Osteoblast (primary cell): ENCODE results near the gene ZNF506. TPM values are rescaled to one million over a fixed set of nuclear protein-coding genes. Genes with fewer than 3 reads are reported as not detected.

Experiments used
- DNase-seq: peaks from one replicate; pipeline ENCODE4 v3.0.0; 2011; ENCODE audit warnings: low spot score, mixed read lengths; ENCODE audit not compliant: insufficient read length; ENCODE audit errors: missing footprints
- H2AFZ ChIP-seq: 2 replicates; pipeline ENCODE4 v1.6.0; 2011; ENCODE audit warnings: mild to moderate bottlenecking, low read length
- H3K27ac ChIP-seq: 2 replicates; pipeline ENCODE4 v1.5.1; 2011; ENCODE audit warnings: mild to moderate bottlenecking, low read depth, low read length, moderate library complexity
- H3K27me3 ChIP-seq: 2 replicates; pipeline ENCODE4 v1.6.0; 2012; ENCODE audit warnings: mild to moderate bottlenecking, control low read depth, inconsistent platforms, low read length, moderate library complexity; ENCODE audit not compliant: insufficient read depth
- H3K36me3 ChIP-seq: 2 replicates; pipeline ENCODE4 v1.5.1; 2011; ENCODE audit warnings: mild to moderate bottlenecking, low read length, control low read depth, moderate library complexity; ENCODE audit not compliant: insufficient read depth
- H3K4me1 ChIP-seq: 2 replicates; pipeline ENCODE4 v1.5.1; 2011; ENCODE audit warnings: mild to moderate bottlenecking, low read length, control low read depth, moderate library complexity; ENCODE audit not compliant: insufficient read depth
- H3K4me2 ChIP-seq: 2 replicates; pipeline ENCODE4 v1.6.0; 2011; ENCODE audit warnings: mild to moderate bottlenecking, low read length; ENCODE audit not compliant: insufficient read depth
- H3K4me3 ChIP-seq: fragments of 200-600 bp; sonication (generic); 3 replicates; pipeline ENCODE4 v1.5.1; 2012; ENCODE audit warnings: mild to moderate bottlenecking, low read length, inconsistent platforms; ENCODE audit not compliant: insufficient read depth
- H3K79me2 ChIP-seq: 2 replicates; pipeline ENCODE4 v1.6.0; 2012; ENCODE audit warnings: mild to moderate bottlenecking, low read length, control low read depth, inconsistent platforms; ENCODE audit not compliant: insufficient read depth
- H3K9me3 ChIP-seq: 2 replicates; pipeline ENCODE4 v1.5.1; 2011; ENCODE audit warnings: low read depth, low read length, control low read depth
- H4K20me1 ChIP-seq: 2 replicates; pipeline ENCODE4 v1.6.0; 2012; ENCODE audit warnings: mild to moderate bottlenecking, low read length, control low read depth; ENCODE audit not compliant: insufficient read depth
- total RNA-seq: library from RNA; depleted of rRNA; stranded (reverse); fragments of >200 nt; gene quantifications from 2 replicates; pipeline ENCODE4 v1.2.3, GENCODE V29; 2012
- TF ChIP-seq, protein P1 (sequence below): IDR thresholded peaks from 2 replicates; pipeline ENCODE4 v1.5.1; 2011; ENCODE audit warnings: mild to moderate bottlenecking, low read depth, low read length, moderate library complexity; ENCODE audit errors: extremely low read depth

Gene ZNF506
- total RNA-seq, 1 donor, result 14.8 TPM

DNA sequence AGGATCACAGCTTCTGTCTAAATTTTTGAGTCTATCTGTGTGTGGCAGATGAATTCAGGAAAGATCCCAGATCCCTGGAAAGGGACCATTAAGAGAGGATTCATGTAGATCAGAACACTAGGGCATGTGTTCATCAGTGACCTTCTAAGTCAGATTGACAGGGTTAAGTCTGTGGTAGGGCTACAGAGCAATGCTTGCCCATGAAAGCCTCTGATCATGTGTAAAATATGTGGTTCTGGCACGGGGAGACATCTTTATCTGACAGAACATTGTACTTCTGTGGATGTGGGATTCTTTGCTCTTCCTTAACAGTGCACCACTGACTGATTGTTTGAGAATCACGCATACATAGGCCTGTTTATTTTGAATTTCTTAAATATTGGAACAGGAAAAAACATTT, 42.9 kb downstream of the ZNF506 start:
- H3K4me2 ChIP-seq, result no peak overlapping the region
- H2AFZ ChIP-seq, result no peak overlapping the region
- peaks cover 4% of the 10 kb centered on the region for H3K36me3 ChIP-seq
- no peak overlapping the region for H3K4me3 ChIP-seq
- TF ChIP-seq, protein P1, sequence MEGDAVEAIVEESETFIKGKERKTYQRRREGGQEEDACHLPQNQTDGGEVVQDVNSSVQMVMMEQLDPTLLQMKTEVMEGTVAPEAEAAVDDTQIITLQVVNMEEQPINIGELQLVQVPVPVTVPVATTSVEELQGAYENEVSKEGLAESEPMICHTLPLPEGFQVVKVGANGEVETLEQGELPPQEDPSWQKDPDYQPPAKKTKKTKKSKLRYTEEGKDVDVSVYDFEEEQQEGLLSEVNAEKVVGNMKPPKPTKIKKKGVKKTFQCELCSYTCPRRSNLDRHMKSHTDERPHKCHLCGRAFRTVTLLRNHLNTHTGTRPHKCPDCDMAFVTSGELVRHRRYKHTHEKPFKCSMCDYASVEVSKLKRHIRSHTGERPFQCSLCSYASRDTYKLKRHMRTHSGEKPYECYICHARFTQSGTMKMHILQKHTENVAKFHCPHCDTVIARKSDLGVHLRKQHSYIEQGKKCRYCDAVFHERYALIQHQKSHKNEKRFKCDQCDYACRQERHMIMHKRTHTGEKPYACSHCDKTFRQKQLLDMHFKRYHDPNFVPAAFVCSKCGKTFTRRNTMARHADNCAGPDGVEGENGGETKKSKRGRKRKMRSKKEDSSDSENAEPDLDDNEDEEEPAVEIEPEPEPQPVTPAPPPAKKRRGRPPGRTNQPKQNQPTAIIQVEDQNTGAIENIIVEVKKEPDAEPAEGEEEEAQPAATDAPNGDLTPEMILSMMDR, result no peak
- peaks cover 16% of the 10 kb centered on the region for H3K4me1 ChIP-seq
- DNase-seq, result no peak
- peaks cover 23% of the 10 kb centered on the region for H3K79me2 ChIP-seq
- no peak overlapping the region for H3K27ac ChIP-seq
- no peaks in the 10 kb centered on the region for H3K9me3 ChIP-seq
- H3K27me3 ChIP-seq, result no peaks in the 10 kb centered on the region
- H4K20me1 ChIP-seq, result no peaks in the 10 kb centered on the region

DNA sequence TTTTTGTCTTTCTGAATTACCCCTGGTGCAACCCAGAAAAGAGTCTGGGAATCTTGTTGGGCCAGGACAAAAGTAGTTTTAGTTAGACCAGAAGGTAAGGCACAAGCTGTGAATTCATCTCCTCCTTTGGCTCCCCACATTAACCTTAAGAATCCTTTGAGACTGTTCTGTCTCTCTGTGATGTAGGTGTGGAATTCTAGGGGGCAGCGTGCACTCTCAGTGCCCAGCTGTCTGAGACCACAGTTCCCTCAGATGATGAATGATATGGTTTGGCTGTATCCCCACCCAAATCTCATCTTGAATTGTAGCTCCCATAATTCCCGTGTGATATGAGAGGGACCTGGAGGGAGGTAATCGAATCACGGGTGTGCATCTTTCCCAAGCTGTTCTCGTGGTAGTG, 43.9 kb downstream of the ZNF506 start:
- Histone ChIP-seq H3K27me3 (no peaks in the 10 kb centered on the region), H2AFZ (no peak overlapping the region), H3K4me1 (peaks cover 16% of the 10 kb centered on the region), H3K27ac (no peak overlapping the region), H3K4me3 (peak overlapping the region; percentile 85), H3K36me3 (peaks cover 4% of the 10 kb centered on the region), H4K20me1 (no peaks in the 10 kb centered on the region), H3K4me2 (peak overlapping the region; percentile 100), H3K9me3 (no peaks in the 10 kb centered on the region), H3K79me2 (peaks cover 23% of the 10 kb centered on the region)
- TF ChIP-seq, protein P1, result no peak
- no peak for DNase-seq

GRCh38 chr19:19776206-19777008, 45.1 kb downstream of the ZNF506 start:
- DNase-seq, result peak; percentile 96
- Histone ChIP-seq H3K27ac (peak overlapping the region; percentile 70), H2AFZ (peak overlapping the region; percentile 100), H3K4me2 (peak overlapping the region; percentile 100), H3K9me3 (no peaks in the 10 kb centered on the region), H3K36me3 (peaks cover 4% of the 10 kb centered on the region), H3K79me2 (peaks cover 19% of the 10 kb centered on the region), H4K20me1 (no peaks in the 10 kb centered on the region), H3K27me3 (no peaks in the 10 kb centered on the region), H3K4me1 (peaks cover 16% of the 10 kb centered on the region), H3K4me3 (peak overlapping the region; percentile 85)
- TF ChIP-seq, protein P1, result no peak

DNA sequence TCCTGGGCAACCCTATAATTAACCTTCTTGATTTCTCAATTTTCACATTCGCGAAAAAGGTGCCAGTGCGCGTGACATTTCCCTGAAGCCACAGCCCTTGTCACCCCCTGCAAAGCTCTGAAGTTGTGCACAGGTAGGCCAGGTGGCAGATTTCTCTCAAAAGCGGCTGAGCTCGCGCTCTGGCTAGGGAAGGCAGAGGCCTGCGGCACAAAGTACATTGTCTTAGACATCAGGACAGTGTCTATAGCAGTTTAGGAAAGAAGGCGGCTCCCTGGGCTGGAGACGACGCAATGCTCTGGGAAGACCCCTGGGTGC, 45.7 kb downstream of the ZNF506 start:
- Histone ChIP-seq H3K27ac (peak overlapping the region; percentile 70), H3K79me2 (peaks cover 19% of the 10 kb centered on the region), H2AFZ (peak overlapping the region; percentile 92), H3K4me2 (peak overlapping the region; percentile 100), H3K4me1 (peaks cover 16% of the 10 kb centered on the region), H3K36me3 (peaks cover 4% of the 10 kb centered on the region), H3K27me3 (no peaks in the 10 kb centered on the region), H3K9me3 (no peaks in the 10 kb centered on the region), H3K4me3 (peak overlapping the region; percentile 85), H4K20me1 (no peaks in the 10 kb centered on the region)
- TF ChIP-seq, protein P1, result no peak
- DNase-seq, result no peak
